ENCODE measurements around the gene MBIP. TPM values are rescaled to one million over a fixed set of nuclear protein-coding genes. Genes with fewer than 3 reads are reported as not detected.

The MBIP gene
- total RNA-seq, 1 experiment from 2014 or later, result 16.7 TPM

DNA sequence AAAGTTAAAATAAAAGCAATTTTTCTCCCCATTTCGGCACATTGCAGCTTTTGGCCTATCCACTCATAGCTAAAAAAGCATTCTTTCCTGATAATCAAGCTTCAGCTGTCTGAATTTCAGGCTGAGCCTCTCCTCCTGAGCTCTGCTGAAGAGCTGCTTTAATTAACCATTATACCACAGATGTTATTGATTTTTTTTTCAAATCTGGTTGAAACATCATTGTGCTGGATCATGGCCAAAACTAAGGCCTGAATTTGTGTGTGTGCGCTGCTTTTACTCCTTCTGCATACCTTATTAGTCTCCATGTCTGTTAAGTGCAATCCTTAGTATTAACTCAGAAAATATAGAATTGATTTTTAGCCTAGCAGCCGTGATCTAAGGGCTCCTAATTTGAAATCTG, 52.3 kb downstream of the MBIP start:
- no peak for DNase-seq (ENCODE audit: low read depth in 1 of 2, low spot score in 2 of 2)
- H3K27me3 ChIP-seq (replicated peaks), result peaks cover 28% of the 10 kb centered on the region
- H3K9me3 ChIP-seq (replicated peaks), result no peaks in the 10 kb centered on the region
- no peaks in the 10 kb centered on the region for H3K4me1 ChIP-seq (replicated peaks)
- H3K4me3 ChIP-seq, result no peak overlapping the region
- no peaks in the 10 kb centered on the region for H3K36me3 ChIP-seq
- H3K27ac ChIP-seq, result no peak overlapping the region

DNA sequence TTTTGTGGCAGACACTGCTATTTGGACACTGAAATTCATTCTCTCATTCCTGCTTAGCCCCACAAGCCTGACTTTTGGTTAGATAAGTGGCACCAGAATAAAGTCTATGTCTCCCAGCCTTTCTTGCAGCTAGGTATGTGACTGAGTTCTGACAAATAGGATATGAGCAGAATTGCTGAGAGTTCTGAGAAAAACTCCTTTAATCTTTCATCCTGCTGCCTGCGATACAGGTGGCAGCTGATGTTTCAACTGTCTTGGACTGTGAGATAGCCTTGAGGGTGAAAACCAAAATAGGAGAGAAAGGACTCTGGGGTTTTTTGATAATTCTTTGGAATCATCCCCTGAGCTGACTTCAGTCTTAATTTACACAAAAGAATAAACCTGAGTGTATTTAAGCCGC, 55.8 kb downstream of the MBIP start:
- no peak for DNase-seq (ENCODE audit: low read depth in 1 of 2, low spot score in 2 of 2)
- no peak overlapping the region for H3K27ac ChIP-seq
- H3K27me3 ChIP-seq (replicated peaks), result peaks cover 6% of the 10 kb centered on the region; the same call in 1 of the 2 replicates
- no peaks in the 10 kb centered on the region for H3K36me3 ChIP-seq
- no peaks in the 10 kb centered on the region for H3K4me1 ChIP-seq (replicated peaks)
- H3K9me3 ChIP-seq (replicated peaks), result no peaks in the 10 kb centered on the region
- H3K4me3 ChIP-seq, result no peak overlapping the region

DNA sequence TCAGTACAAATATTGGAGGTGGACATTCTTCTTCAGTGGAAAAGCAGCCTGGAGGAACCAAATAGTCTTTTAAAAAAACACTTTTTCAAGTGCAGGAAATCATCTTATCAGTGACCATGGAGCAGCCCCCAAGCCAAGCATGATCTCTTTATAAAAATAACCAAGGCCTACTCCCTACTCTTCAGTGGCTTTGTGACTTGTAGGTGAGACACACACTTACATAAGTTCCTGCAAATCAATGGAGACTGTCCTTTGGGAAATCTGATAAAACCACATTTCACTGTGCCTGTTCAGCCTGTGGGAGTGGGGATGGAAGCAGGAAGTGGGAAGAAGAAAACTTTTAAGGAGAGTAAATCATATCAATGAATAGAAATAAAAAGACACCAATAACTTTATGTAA, 56.3 kb downstream of the MBIP start:
- Histone ChIP-seq H3K4me3 (no peak overlapping the region), H3K27me3 (replicated peaks) (peaks cover 6% of the 10 kb centered on the region; the same call in 1 of the 2 replicates), H3K36me3 (no peaks in the 10 kb centered on the region), H3K27ac (no peak overlapping the region), H3K9me3 (replicated peaks) (no peaks in the 10 kb centered on the region), H3K4me1 (replicated peaks) (no peaks in the 10 kb centered on the region)
- no peak for DNase-seq (ENCODE audit: low read depth in 1 of 2, low spot score in 2 of 2)

DNA sequence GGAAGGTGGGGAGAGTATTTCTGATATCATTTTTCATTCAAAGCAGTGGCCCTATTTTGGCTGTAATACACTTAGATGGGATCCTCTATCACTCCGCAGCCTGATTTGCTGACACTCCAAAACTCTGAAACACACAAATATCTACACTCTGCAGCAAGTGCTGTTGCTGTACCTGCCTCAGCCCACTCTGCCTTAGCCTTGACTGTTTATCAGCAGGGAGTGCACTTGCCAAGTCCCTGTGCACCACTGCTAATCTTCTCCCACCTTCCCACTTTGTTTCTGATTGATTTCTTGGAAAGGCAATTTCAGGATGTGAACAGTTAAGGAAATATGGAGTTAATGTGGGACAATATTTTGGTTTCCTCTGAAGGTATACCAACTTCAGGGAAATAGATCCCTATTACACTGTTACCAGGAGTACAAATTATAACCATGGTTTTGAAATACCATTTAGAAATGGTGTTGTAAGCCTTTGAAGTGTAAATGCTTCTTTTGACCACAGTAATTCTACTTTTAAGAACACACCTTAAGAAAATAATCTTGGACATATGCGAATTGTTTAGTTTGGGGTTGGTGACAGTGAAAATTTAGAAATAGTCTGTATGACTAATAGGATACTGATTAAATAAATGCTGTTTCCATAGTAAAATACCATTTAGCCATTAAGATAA, 59.3 kb downstream of the MBIP start:
- H3K4me3 ChIP-seq, result no peak overlapping the region
- no peak overlapping the region for H3K27ac ChIP-seq
- no peaks in the 10 kb centered on the region for H3K36me3 ChIP-seq
- no peaks in the 10 kb centered on the region for H3K9me3 ChIP-seq (replicated peaks)
- no peaks in the 10 kb centered on the region for H3K4me1 ChIP-seq (replicated peaks)
- peaks cover 6% of the 10 kb centered on the region; the same call in 1 of the 2 replicates for H3K27me3 ChIP-seq (replicated peaks)
- DNase-seq (ENCODE audit: low read depth in 1 of 2, low spot score in 2 of 2), result no peak

DNA sequence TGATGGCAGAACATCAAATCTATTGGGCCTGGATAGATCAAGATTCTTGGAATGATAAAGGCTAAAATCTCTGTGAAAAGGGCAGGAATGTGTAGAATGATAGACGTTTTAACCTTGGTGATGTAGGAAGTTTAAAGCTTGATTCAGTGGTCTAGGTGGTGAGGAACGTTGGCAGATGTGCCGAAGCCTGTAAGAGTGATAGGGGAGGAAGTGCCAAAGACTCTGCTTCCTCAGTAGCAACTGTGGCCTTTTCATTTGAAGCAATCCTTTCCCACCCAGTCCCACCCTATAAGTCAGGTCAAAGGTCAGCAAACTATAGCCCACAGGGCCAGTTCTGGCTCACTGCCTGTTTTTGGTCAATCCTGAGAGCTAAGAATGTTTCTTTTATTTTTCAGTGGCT, 62.2 kb downstream of the MBIP start:
- no peak for DNase-seq (ENCODE audit: low read depth in 1 of 2, low spot score in 2 of 2)
- H3K4me1 ChIP-seq (replicated peaks), result no peaks in the 10 kb centered on the region

DNA sequence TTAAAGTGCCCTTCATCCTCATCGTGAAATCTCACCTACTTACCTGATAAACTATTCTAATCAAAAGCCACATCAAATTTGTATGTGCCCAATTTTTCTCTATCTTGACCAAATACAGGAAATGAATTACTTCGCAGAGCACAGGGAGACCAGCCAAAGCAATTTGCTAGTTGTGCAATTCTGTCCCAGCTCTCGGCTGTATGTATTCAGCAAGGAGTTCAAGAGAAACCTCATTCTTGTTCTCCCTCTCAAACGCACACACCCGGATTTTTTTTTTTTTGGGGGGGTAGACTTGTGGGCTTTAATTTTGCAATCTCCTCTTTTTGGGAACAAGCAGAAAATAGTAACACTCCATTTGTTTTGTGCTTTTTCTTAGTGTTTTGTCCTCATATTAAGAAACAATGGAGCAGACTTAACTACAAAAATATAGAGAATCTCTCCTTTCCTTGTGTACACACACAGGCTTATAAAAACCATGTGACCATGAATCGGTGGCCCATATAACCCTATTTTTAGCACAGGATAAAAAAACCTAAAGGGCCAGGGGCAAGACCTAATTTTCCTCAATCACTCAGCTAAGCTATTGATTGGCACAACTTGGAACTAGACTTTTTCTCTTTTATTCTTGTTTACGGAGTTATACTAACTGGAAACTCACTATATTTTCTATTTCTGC, 64.2 kb downstream of the MBIP start:
- Histone ChIP-seq H3K36me3 (no peaks in the 10 kb centered on the region), H3K27ac (no peak overlapping the region), H3K9me3 (replicated peaks) (no peaks in the 10 kb centered on the region), H3K27me3 (replicated peaks) (0 out of 2 replicates have a peak, but pooled peaks cover under 1% of the 10 kb centered on the region), H3K4me1 (replicated peaks) (no peaks in the 10 kb centered on the region), H3K4me3 (no peak overlapping the region)
- DNase-seq (ENCODE audit: low read depth in 1 of 2, low spot score in 2 of 2), result no peak

More for the DNA sequence above, 62.2 kb downstream of the MBIP start:
- no peak overlapping the region for H3K4me3 ChIP-seq
- H3K27me3 ChIP-seq (replicated peaks), result 0 out of 2 replicates have a peak, but pooled peaks cover 6% of the 10 kb centered on the region
- no peaks in the 10 kb centered on the region for H3K9me3 ChIP-seq (replicated peaks)
- H3K36me3 ChIP-seq, result no peaks in the 10 kb centered on the region
- H3K27ac ChIP-seq, result no peak overlapping the region

DNA sequence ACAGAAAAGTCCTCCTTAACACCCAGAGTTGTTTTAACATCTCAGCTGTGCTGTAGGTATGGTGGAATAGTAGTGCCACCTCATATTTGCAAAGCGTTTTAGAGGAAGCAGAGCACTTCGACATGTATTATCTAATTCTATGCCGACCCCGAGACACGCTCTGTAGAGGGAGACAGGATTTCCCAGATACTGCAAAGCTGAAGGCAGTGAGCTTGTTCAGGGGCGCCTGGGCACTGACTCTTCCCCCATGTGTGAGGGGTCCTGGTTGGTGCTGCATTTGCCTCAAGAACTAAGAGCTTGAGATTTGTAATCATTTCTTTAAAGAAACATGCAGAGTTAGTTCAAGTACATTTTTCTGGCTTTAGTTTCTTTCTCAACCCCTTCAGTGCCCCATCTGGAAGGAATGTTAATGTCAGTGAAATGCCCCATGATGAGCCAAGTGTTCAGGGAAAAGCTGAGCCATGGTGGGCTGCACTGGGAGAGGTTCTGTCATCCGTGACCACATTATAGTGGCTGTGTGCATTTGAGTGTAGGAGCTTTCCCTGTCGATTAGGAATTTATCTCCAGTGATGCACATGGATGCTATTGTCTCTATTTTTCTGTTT, 66.3 kb downstream of the MBIP start:
- DNase-seq (ENCODE audit: low read depth in 1 of 2, low spot score in 2 of 2), result no peak
- H3K4me1 ChIP-seq (replicated peaks), result no peaks in the 10 kb centered on the region
- no peak overlapping the region for H3K4me3 ChIP-seq
- no peak overlapping the region for H3K27ac ChIP-seq
- H3K9me3 ChIP-seq (replicated peaks), result no peaks in the 10 kb centered on the region
- H3K27me3 ChIP-seq (replicated peaks), result no peaks in the 10 kb centered on the region
- H3K36me3 ChIP-seq, result no peaks in the 10 kb centered on the region

Other genes with a start within 250 kb of the MBIP start
- gene PTCSC3, start 143.9 kb downstream of the MBIP start, total RNA-seq (2014; rRNA removed; shearing (Covaris generic)), result not detected in 2 replicates
- gene NKX2-1, start 199.6 kb upstream of the MBIP start, total RNA-seq (2014; rRNA removed; shearing (Covaris generic)), result not detected in 2 replicates